ENCODE measurements around the gene CASP2.

Gene CASP2

GRCh38 chr7:143287935-143288826, at the start of gene CASP2:
TSS of gene CASP2 (plus strand) at chr7:143288351. CDS start at chr7:143288456, 105 bp downstream.
- TF ChIP-seq GATA2 (IDR thresholded peaks at IDR 0.05; ENCODE audit: low read depth, low read length) (no peak), GATA3 (IDR thresholded peaks at IDR 0.05; ENCODE audit: low read depth, low read length) (no peak)

- TF ChIP-seq GATA3 (IDR thresholded peaks at IDR 0.05; ENCODE audit: low read depth, low read length) (no peak), GATA2 (IDR thresholded peaks at IDR 0.05; ENCODE audit: low read depth, low read length) (no peak)
These were observed 48.3 kb upstream of the CASP2 start for GRCh38 chr7:143239813-143240212.

GRCh38 chr7:143240291-143241168, 47.6 kb upstream of the CASP2 start:
- TF ChIP-seq GATA3 (IDR thresholded peaks at IDR 0.05; ENCODE audit: low read depth, low read length) (no peak), GATA2 (IDR thresholded peaks at IDR 0.05; ENCODE audit: low read depth, low read length) (no peak)

- TF ChIP-seq GATA2 (IDR thresholded peaks at IDR 0.05; ENCODE audit: low read depth, low read length): no peak
- TF ChIP-seq GATA3 (IDR thresholded peaks at IDR 0.05; ENCODE audit: low read depth, low read length): no peak
These were observed 45.8 kb upstream of the CASP2 start for GRCh38 chr7:143242306-143242705.

GRCh38 chr7:143243111-143243510, 45.0 kb upstream of the CASP2 start:
- TF ChIP-seq GATA2 (IDR thresholded peaks at IDR 0.05; ENCODE audit: low read depth, low read length): no peak
- no peak for TF ChIP-seq GATA3 (IDR thresholded peaks at IDR 0.05; ENCODE audit: low read depth, low read length)

- no peak for TF ChIP-seq GATA3 (IDR thresholded peaks at IDR 0.05; ENCODE audit: low read depth, low read length)
These were observed 44.5 kb upstream of the CASP2 start for GRCh38 chr7:143243614-143244013.

GRCh38 chr7:143244321-143244720, 43.8 kb upstream of the CASP2 start:
- TF ChIP-seq GATA3 (IDR thresholded peaks at IDR 0.05; ENCODE audit: low read depth, low read length) (no peak), GATA2 (IDR thresholded peaks at IDR 0.05; ENCODE audit: low read depth, low read length) (no peak)

GRCh38 chr7:143245123-143245522, 43.0 kb upstream of the CASP2 start:
- no peak for TF ChIP-seq GATA3 (IDR thresholded peaks at IDR 0.05; ENCODE audit: low read depth, low read length)
- TF ChIP-seq GATA2 (IDR thresholded peaks at IDR 0.05; ENCODE audit: low read depth, low read length): no peak

GRCh38 chr7:143247372-143247771, 40.8 kb upstream of the CASP2 start:
- no peak for TF ChIP-seq GATA3 (IDR thresholded peaks at IDR 0.05; ENCODE audit: low read depth, low read length)
- no peak for TF ChIP-seq GATA2 (IDR thresholded peaks at IDR 0.05; ENCODE audit: low read depth, low read length)

- no peak for TF ChIP-seq GATA2 (IDR thresholded peaks at IDR 0.05; ENCODE audit: low read depth, low read length)
- no peak for TF ChIP-seq GATA3 (IDR thresholded peaks at IDR 0.05; ENCODE audit: low read depth, low read length)
These were observed 39.3 kb upstream of the CASP2 start for GRCh38 chr7:143248761-143249354.

GRCh38 chr7:143250199-143250598, 38.0 kb upstream of the CASP2 start:
- TF ChIP-seq GATA3 (IDR thresholded peaks at IDR 0.05; ENCODE audit: low read depth, low read length) (no peak), GATA2 (IDR thresholded peaks at IDR 0.05; ENCODE audit: low read depth, low read length) (no peak)

GRCh38 chr7:143250822-143251221, 37.3 kb upstream of the CASP2 start:
- TF ChIP-seq GATA2 (IDR thresholded peaks at IDR 0.05; ENCODE audit: low read depth, low read length) (no peak), GATA3 (IDR thresholded peaks at IDR 0.05; ENCODE audit: low read depth, low read length) (no peak)

GRCh38 chr7:143252006-143252405, 36.1 kb upstream of the CASP2 start:
- TF ChIP-seq GATA3 (IDR thresholded peaks at IDR 0.05; ENCODE audit: low read depth, low read length): no peak
- no peak for TF ChIP-seq GATA2 (IDR thresholded peaks at IDR 0.05; ENCODE audit: low read depth, low read length)

GRCh38 chr7:143255564-143255963, 32.6 kb upstream of the CASP2 start:
- TF ChIP-seq GATA3 (IDR thresholded peaks at IDR 0.05; ENCODE audit: low read depth, low read length) (no peak), GATA2 (IDR thresholded peaks at IDR 0.05; ENCODE audit: low read depth, low read length) (no peak)
